HepG2 (cell line): Measurements from ENCODE around the gene SPIB. TPM values are rescaled to one million over a fixed set of nuclear protein-coding genes. Genes with fewer than 3 reads are reported as not detected.

Source experiments
- ATAC-seq: fragments of 200-7000 bp; cut with Tn5 transposase; 3 replicates; pipeline ENCODE4 v1.9.1; 2020; ENCODE audit warnings: mild to moderate bottlenecking, moderate library complexity
- BruUV-seq: library from RNA; stranded (reverse); fragments of 400-500 nt; replicated peaks from 2 replicates; lab custom pipeline; 2021; lab: Mats Ljungman, UMichigan
- CTCF ChIA-PET: fragments of 300-600 bp; formaldehyde crosslinking; extraction: SDS; loops from one replicate; lab custom pipeline; 2021; ENCODE audit warnings: low total read pairs, inconsistent platforms, low intra/inter-chr PET ratio; lab: Yijun Ruan, JAX
- POLR2A ChIA-PET: fragments of 350-600 bp; sonication (Branson Sonifier 250); formaldehyde crosslinking; loops from one replicate; lab custom pipeline; 2020; ENCODE audit warnings: antibody characterized with exemption, inconsistent platforms; lab: Yijun Ruan, JAX
- DNase-seq: peaks from one replicate; pipeline ENCODE4 v3.0.0-alpha.2; 2015; ENCODE audit warnings: low spot score
- FAIRE-seq: peaks from 3 replicates; lab custom pipeline; 2011; peaks lifted over from hg19 to GRCh38; lab: Jason Lieb, UNC
- H2AFZ ChIP-seq: one replicate; pipeline ENCODE4 v1.6.1; 2011; ENCODE audit warnings: low read length, inconsistent platforms
- H3K27ac ChIP-seq: fragments of 300-600 bp; 3 replicates; pipeline ENCODE4 v1.8.0; 2011; ENCODE audit warnings: mixed run types, mild to moderate bottlenecking, mixed read lengths, low read length, inconsistent platforms; ENCODE audit not compliant: insufficient read depth; ENCODE audit errors: extremely low read length
- H3K27me3 ChIP-seq, 2 experiments: fragments of 200-600 bp in 1 of 2; 2 replicates in 1 of 2; 3 replicates in 1 of 2; pipeline versions ENCODE4 v1.6.0 to v1.8.0; 2011; ENCODE audit warnings: low read length in 2 of 2, mild to moderate bottlenecking in 2 of 2, moderate library complexity in 2 of 2, inconsistent platforms in 1 of 2; ENCODE audit not compliant: insufficient read depth in 2 of 2, control insufficient read depth in 1 of 2
- H3K36me3 ChIP-seq, 2 experiments: fragments of 200-600 bp in 1 of 2; replicated peaks in 1 of 2; 2 replicates in 1 of 2; 3 replicates in 1 of 2; pipeline versions ENCODE4 v1.5.1 to v1.8.0; 2011; ENCODE audit warnings: low read length in 2 of 2, inconsistent platforms in 1 of 2; ENCODE audit not compliant: insufficient read depth in 2 of 2, control insufficient read depth in 1 of 2
- H3K4me1 ChIP-seq: 2 replicates; pipeline ENCODE4 v1.5.1; 2012; ENCODE audit warnings: low read length, inconsistent platforms; ENCODE audit not compliant: insufficient read depth
- H3K4me2 ChIP-seq: 2 replicates; pipeline ENCODE4 v1.6.0; 2011; ENCODE audit warnings: low read depth, low read length, inconsistent platforms
- H3K4me3 ChIP-seq, 3 experiments: fragments of 200-600 bp in 1 of 3; sonication (generic), shearing (Covaris generic) in 1 of 3; replicated peaks in 1 of 3; 2 replicates each; pipeline ENCODE4 v1.5.1; 2011 to 2016; ENCODE audit warnings: low read length in 3 of 3, inconsistent platforms in 2 of 3, low read depth in 2 of 3, mild to moderate bottlenecking in 2 of 3, control low read depth in 1 of 3, mixed read lengths in 1 of 3; ENCODE audit not compliant: insufficient read depth in 1 of 3
- H3K79me2 ChIP-seq: one replicate; pipeline ENCODE4 v1.6.1; 2011; ENCODE audit warnings: low read length, inconsistent platforms; ENCODE audit not compliant: insufficient read depth
- H3K9ac ChIP-seq: 2 replicates; pipeline ENCODE4 v1.6.0; 2011; ENCODE audit warnings: mild to moderate bottlenecking, low read depth, low read length, inconsistent platforms; ENCODE audit not compliant: insufficient read depth
- H3K9me3 ChIP-seq: 2 replicates; pipeline ENCODE4 v1.5.1; 2012; ENCODE audit warnings: mild to moderate bottlenecking, low read length
- H4K20me1 ChIP-seq: 2 replicates; pipeline ENCODE4 v1.6.0; 2011; ENCODE audit warnings: inconsistent platforms, mild to moderate bottlenecking, low read length, moderate library complexity; ENCODE audit not compliant: insufficient read depth
- ARHGAP35 ChIP-seq: sonication (generic); formaldehyde crosslinking; IDR thresholded peaks from 2 replicates; pipeline ENCODE4 v1.9.0; 2022; ENCODE audit warnings: mild to moderate bottlenecking, inconsistent platforms, moderate library complexity, missing genetic modification reagents, borderline replicate concordance
- BORCS8-MEF2B ChIP-seq: sonication (generic); formaldehyde crosslinking; IDR thresholded peaks from 2 replicates; pipeline ENCODE4 v1.8.0; 2022; ENCODE audit warnings: mild to moderate bottlenecking, missing genetic modification reagents
- CBX2 ChIP-seq, 2 experiments: fragments of 200-600 bp in 1 of 2; sonication (generic); formaldehyde crosslinking in 1 of 2; IDR thresholded peaks; 2 replicates each; pipeline versions ENCODE4 v1.7.0 to v1.8.1; 2018 to 2022; ENCODE audit warnings: low read depth in 2 of 2, low read length in 1 of 2, mild to moderate bottlenecking in 1 of 2, missing genetic modification reagents in 1 of 2
- IRF2 ChIP-seq: IDR thresholded peaks from 2 replicates; pipeline ENCODE4 v1.6.1; 2018; ENCODE audit warnings: missing genetic modification reagents, missing compliant biosample characterization
- KDM1A ChIP-seq: IDR thresholded peaks from 2 replicates; pipeline ENCODE4 v1.6.1; 2016; ENCODE audit warnings: missing compliant biosample characterization
- PLRG1 ChIP-seq: fragments of 450-650 bp; conservative IDR thresholded peaks from 2 replicates; pipeline ENCODE4 v1.6.1; 2016
- SAFB2 ChIP-seq: sonication (generic); formaldehyde crosslinking; IDR thresholded peaks from 2 replicates; pipeline ENCODE4 v1.5.1; 2020; ENCODE audit warnings: missing genetic modification reagents, low read depth, mild to moderate bottlenecking, borderline replicate concordance
- SMAD9 ChIP-seq: sonication (generic); formaldehyde crosslinking; IDR thresholded peaks from 2 replicates; pipeline ENCODE4 v1.5.1; 2020; ENCODE audit warnings: mild to moderate bottlenecking, missing genetic modification reagents
- SRF ChIP-seq: IDR thresholded peaks from 2 replicates; pipeline ENCODE4 v1.6.1; 2011; ENCODE audit warnings: mild to moderate bottlenecking, low read depth, low read length, moderate library complexity
- TEAD2 ChIP-seq: sonication (generic); formaldehyde crosslinking; IDR thresholded peaks from 2 replicates; pipeline ENCODE4 v1.9.0; 2021; ENCODE audit warnings: missing genetic modification reagents
- ZBTB4 ChIP-seq: sonication (generic); formaldehyde crosslinking; IDR thresholded peaks from 2 replicates; pipeline ENCODE4 v1.4.0; 2020; ENCODE audit warnings: missing genetic modification reagents, mild to moderate bottlenecking, borderline replicate concordance
- ZBTB43 ChIP-seq: sonication (generic); formaldehyde crosslinking; conservative IDR thresholded peaks from 2 replicates; pipeline ENCODE4 v1.4.0; 2020; ENCODE audit warnings: missing genetic modification reagents
- ZNF33A ChIP-seq: sonication (generic); formaldehyde crosslinking; IDR thresholded peaks from 2 replicates; pipeline ENCODE4 v1.5.1; 2020; ENCODE audit warnings: missing genetic modification reagents, mild to moderate bottlenecking, moderate library complexity, borderline replicate concordance
- ZNF34 ChIP-seq: sonication (generic); formaldehyde crosslinking; IDR thresholded peaks from 2 replicates; pipeline ENCODE4 v1.4.0; 2020; ENCODE audit warnings: mild to moderate bottlenecking, missing genetic modification reagents, borderline replicate concordance
- ZNF577 ChIP-seq: sonication (generic); formaldehyde crosslinking; IDR thresholded peaks from 2 replicates; pipeline ENCODE4 v1.4.0; 2020; ENCODE audit warnings: mild to moderate bottlenecking, low read depth, missing genetic modification reagents, borderline replicate concordance
- ZNF652 ChIP-seq: IDR thresholded peaks from 2 replicates; pipeline ENCODE4 v1.6.1; 2016; ENCODE audit warnings: low read depth, borderline replicate concordance
- ZNF878 ChIP-seq: sonication (generic); formaldehyde crosslinking; IDR thresholded peaks from 2 replicates; pipeline ENCODE4 v1.8.1; 2023; ENCODE audit warnings: mild to moderate bottlenecking, missing genetic modification reagents, moderate library complexity
- WGBS: methylation state at CpG from one replicate; pipeline ENCODE4 v1.1.6; 2017; ENCODE audit warnings: low lambda C conversion rate; 5-methylcytosine and 5-hydroxymethylcytosine counted together
- in situ Hi-C: cut with HindIII; loops from 2 replicates; pipeline ENCODE4 v1.10.0; 2017; ENCODE audit warnings: low pct_unique_long_range_greater_than_20kb; ENCODE audit not compliant: extremely low pct_ligation_motif_present
- intact Hi-C: fragments of 100-400 bp; cut with micrococcal nuclease; formaldehyde crosslinking; loops from one replicate; pipeline ENCODE4 v1.10.0; 2022; ENCODE audit not compliant: unreplicated experiment
- polyA plus RNA-seq, 8 experiments: library from polyadenylated mRNA; depleted of rRNA in 3 of 8; stranded (reverse) in 7 of 8; unstranded in 1 of 8; fragments of >200 nt; fragmentation: Illumina TruSeq in 4 of 8; extraction: Trizol in 4 of 8; gene quantifications; 2 replicates each; pipeline versions ENCODE4 v1.2.1 to v1.2.3, GENCODE V29; 2011 to 2016; ENCODE audit warnings: low read depth in 4 of 8, missing spikeins in 1 of 8, mixed read lengths in 1 of 8; ENCODE audit not compliant: insufficient read depth in 1 of 8
- total RNA-seq, 5 experiments: library from RNA; depleted of rRNA; stranded (reverse); fragments of >200 nt; fragmentation: Illumina TruSeq; extraction: Trizol; gene quantifications; 2 replicates each; pipeline ENCODE4 v1.2.3, GENCODE V29; 2016; ENCODE audit warnings: low read depth in 1 of 5
- TF ChIP-seq, protein P1 (sequence below): sonication (generic); formaldehyde crosslinking; IDR thresholded peaks from 2 replicates; pipeline ENCODE4 v1.9.0; 2021; ENCODE audit warnings: missing genetic modification reagents, borderline replicate concordance

SPIB gene
- total and polyA plus RNA-seq, 2 of the 13 experiments (the other 11 are each of a cell fraction or from before 2014, with no cell fraction given), result 0.04 TPM; not detected in 1

DNA sequence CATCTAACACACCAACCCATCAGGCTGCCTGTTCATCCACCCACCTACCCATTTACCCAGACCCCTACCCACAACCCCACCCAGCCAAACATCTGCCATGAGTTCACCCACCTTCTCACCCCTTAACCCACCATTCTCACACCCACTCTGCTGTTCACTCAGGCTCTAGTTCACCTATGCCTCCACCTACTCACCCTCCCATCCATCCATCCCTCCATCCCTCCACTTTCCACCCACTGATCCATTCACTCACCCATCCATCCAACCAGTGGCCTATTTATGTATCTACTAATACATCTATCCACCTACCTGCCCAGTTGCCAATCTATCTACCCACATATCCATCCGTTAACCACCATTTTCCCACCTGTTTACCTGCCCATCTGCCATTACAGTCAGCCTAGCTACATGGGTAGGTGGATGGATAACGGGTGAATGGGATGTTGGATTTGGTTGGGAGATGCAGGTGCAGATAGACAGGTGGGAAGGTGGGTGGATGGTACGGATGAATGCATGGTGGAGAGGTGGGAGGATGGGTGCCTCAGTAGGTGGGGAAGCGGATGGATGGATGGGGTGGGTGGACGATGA lies 19.2 kb downstream of the SPIB start:
- H3K36me3 ChIP-seq, result no peaks in the 10 kb centered on the region
- H2AFZ ChIP-seq, result no peak overlapping the region
- no peak overlapping the region for H3K4me3 ChIP-seq
- no peak for ATAC-seq
- ChIA-PET POLR2A (no interaction called here), CTCF (no interaction called here)
- in situ Hi-C loops, result no loop called here
- BruUV-seq, result no TSS peak
- no peaks in the 10 kb centered on the region for H4K20me1 ChIP-seq
- peaks cover 5 to 17% of the 10 kb centered on the region in 2 experiments; a peak in 4 of 5 replicates for H3K27me3 ChIP-seq
- no peak overlapping the region for H3K4me2 ChIP-seq
- no peaks in the 10 kb centered on the region for H3K79me2 ChIP-seq
- H3K27ac ChIP-seq, result no peak overlapping the region
- no peaks in the 10 kb centered on the region; the same call in 1 of the 2 replicates for H3K4me1 ChIP-seq
- WGBS, result 24% methylated on average over 5 of the region's 5 CpGs
- no peak for FAIRE-seq
- no peak overlapping the region for H3K9ac ChIP-seq
- no peak for DNase-seq
- intact Hi-C loops, result no loop called here
- no peaks in the 10 kb centered on the region for H3K9me3 ChIP-seq
- TF ChIP-seq PLRG1 (no peak), TEAD2 (no peak), BORCS8-MEF2B (CRISPR knock-in tag) (no peak), ZNF652 (no peak), ZNF34 (CRISPR knock-in tag) (no peak), SAFB2 (no peak), ARHGAP35 (no peak), ZNF577 (CRISPR knock-in tag) (no peak), ZBTB4 (CRISPR knock-in tag) (no peak), IRF2 (CRISPR knock-in tag) (no peak), ZNF33A (CRISPR knock-in tag) (no peak), ZBTB43 (no peak), SMAD9 (CRISPR knock-in tag) (no peak), CBX2 (IDR thresholded peaks at IDR 0.05; ENCODE audit: low read depth, low read length) (no peak), CBX2 (CRISPR knock-in tag; IDR thresholded peaks at IDR 0.05; ENCODE audit: low read depth) (no peak), KDM1A (CRISPR knock-in tag) (no peak), SRF (no peak), ZNF878 (CRISPR knock-in tag) (no peak)
- TF ChIP-seq, protein P1, sequence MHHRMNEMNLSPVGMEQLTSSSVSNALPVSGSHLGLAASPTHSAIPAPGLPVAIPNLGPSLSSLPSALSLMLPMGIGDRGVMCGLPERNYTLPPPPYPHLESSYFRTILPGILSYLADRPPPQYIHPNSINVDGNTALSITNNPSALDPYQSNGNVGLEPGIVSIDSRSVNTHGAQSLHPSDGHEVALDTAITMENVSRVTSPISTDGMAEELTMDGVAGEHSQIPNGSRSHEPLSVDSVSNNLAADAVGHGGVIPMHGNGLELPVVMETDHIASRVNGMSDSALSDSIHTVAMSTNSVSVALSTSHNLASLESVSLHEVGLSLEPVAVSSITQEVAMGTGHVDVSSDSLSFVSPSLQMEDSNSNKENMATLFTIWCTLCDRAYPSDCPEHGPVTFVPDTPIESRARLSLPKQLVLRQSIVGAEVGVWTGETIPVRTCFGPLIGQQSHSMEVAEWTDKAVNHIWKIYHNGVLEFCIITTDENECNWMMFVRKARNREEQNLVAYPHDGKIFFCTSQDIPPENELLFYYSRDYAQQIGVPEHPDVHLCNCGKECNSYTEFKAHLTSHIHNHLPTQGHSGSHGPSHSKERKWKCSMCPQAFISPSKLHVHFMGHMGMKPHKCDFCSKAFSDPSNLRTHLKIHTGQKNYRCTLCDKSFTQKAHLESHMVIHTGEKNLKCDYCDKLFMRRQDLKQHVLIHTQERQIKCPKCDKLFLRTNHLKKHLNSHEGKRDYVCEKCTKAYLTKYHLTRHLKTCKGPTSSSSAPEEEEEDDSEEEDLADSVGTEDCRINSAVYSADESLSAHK, result no peak
